ENCODE results near the gene PRKACA. TPM values are rescaled to one million over a fixed set of nuclear protein-coding genes. Genes with fewer than 3 reads are reported as not detected.

The PRKACA gene
- 10 to 100 TPM; 34.7 to 66.1 (median 44.1) TPM for polyA plus RNA-seq
- long read RNA-seq, donor 1 = 0 reads
- long read RNA-seq, donor 2, partial matches to known transcripts = 40 of 46 reads
- long read RNA-seq, donor 2, other reads (novel, unspliced or antisense) = 0 of 46 reads
- long read RNA-seq, donor 3, transcript PRKACA-201 (10 exons, 2,677 nt) = major isoform, 8 of 10 reads
- long read RNA-seq, donor 3, partial matches to known transcripts = 0 of 10 reads
- long read RNA-seq, donor 3, other reads (novel, unspliced or antisense) = 0 of 10 reads
- long read RNA-seq, donor 4 = 0 reads
- long read RNA-seq, donor 5, partial matches to known transcripts = 0 of 3 reads
- long read RNA-seq, donor 5, other reads (novel, unspliced or antisense) = 0 of 3 reads
- long read RNA-seq, donor 6, transcript PRKACA-201 (10 exons, 2,677 nt) = major isoform, 7 of 10 reads
- long read RNA-seq, donor 6, partial matches to known transcripts = 0 of 10 reads
- long read RNA-seq, donor 6, other reads (novel, unspliced or antisense) = 0 of 10 reads
- long read RNA-seq, donor 7, transcript PRKACA-201 (10 exons, 2,677 nt) = major isoform, 68 of 70 reads
- long read RNA-seq, donor 7, partial matches to known transcripts = 0 of 70 reads
- long read RNA-seq, donor 7, other reads (novel, unspliced or antisense) = 0 of 70 reads
- long read RNA-seq, donor 8, partial matches to known transcripts = 0 of 3 reads
- long read RNA-seq, donor 8, other reads (novel, unspliced or antisense) = 0 of 3 reads
- long read RNA-seq, donor 9, transcript PRKACA-201 (10 exons, 2,677 nt) = major isoform, 5 of 5 reads
- long read RNA-seq, donor 9, partial matches to known transcripts = 0 of 5 reads
- long read RNA-seq, donor 9, other reads (novel, unspliced or antisense) = 0 of 5 reads
- long read RNA-seq, donor 10, transcript PRKACA-201 (10 exons, 2,677 nt) = major isoform, 24 of 25 reads
- long read RNA-seq, donor 10, partial matches to known transcripts = 0 of 25 reads
- long read RNA-seq, donor 10, other reads (novel, unspliced or antisense) = 0 of 25 reads

- peak; percentile 99 for DNase-seq
- FAIRE-seq = no peak
- Histone ChIP-seq H3K4me3 (ENCODE audit: low read depth in 1 of 3, low read length in 3 of 3) (peak within 1 kb of the TSS; percentile 87 to 93 (median 92)), H3K27me3 (ENCODE audit: control insufficient read depth in 3 of 3, insufficient read depth in 3 of 3, low read length in 3 of 3) (no peaks in the 10 kb centered on the region), H3K36me3 (ENCODE audit: control insufficient read depth in 3 of 3, insufficient read depth in 2 of 3, low read depth in 1 of 3, low read length in 3 of 3) (peaks cover 0 to 16% (median 0%) of the 10 kb centered on the region in 3 donors), H3K27ac (ENCODE audit: low read depth in 1 of 3, low read length in 2 of 3) (peak within 1 kb of the TSS; percentile 98 to 99 (median 98)), H3K4me1 (ENCODE audit: control insufficient read depth in 3 of 3, insufficient read depth in 2 of 3, low read depth in 1 of 3, low read length in 2 of 3) (peaks cover 2 to 36% (median 19%) of the 10 kb centered on the region in 3 donors), H3K9me3 (ENCODE audit: control insufficient read depth in 2 of 2, insufficient read depth in 1 of 2, low read depth in 1 of 2, low read length in 1 of 2) (no peaks in the 10 kb centered on the region)
- 0% methylated on average over 34 to 67 of the region's 67 CpGs for WGBS, 3 donors
These were observed at the start of gene PRKACA for GRCh38 chr19:14117668-14118164. PRKACA (minus strand) TSS chr19:14117762; CDS start chr19:14117547, 215 bp downstream.

- H3K4me1 ChIP-seq (ENCODE audit: control insufficient read depth in 3 of 3, insufficient read depth in 2 of 3, low read depth in 1 of 3, low read length in 2 of 3) = peaks cover 0 to 10% (median 0%) of the 10 kb centered on the region in 3 donors
- H3K9me3 ChIP-seq (ENCODE audit: control insufficient read depth in 2 of 2, insufficient read depth in 1 of 2, low read depth in 1 of 2, low read length in 1 of 2) = no peaks in the 10 kb centered on the region
- H3K4me3 ChIP-seq (ENCODE audit: low read depth in 1 of 3, low read length in 3 of 3) = no peak overlapping the region
- WGBS, 3 donors = 40 to 74% (median 68%) methylated on average over 11 to 12 of the region's 12 CpGs
- H3K27me3 ChIP-seq (ENCODE audit: control insufficient read depth in 3 of 3, insufficient read depth in 3 of 3, low read length in 3 of 3) = no peaks in the 10 kb centered on the region
- DNase-seq (no peak), FAIRE-seq (no peak)
- H3K36me3 ChIP-seq (ENCODE audit: control insufficient read depth in 3 of 3, insufficient read depth in 2 of 3, low read depth in 1 of 3, low read length in 3 of 3) = peaks cover 2 to 70% (median 3%) of the 10 kb centered on the region in 3 donors
- no peak overlapping the region for H3K27ac ChIP-seq (ENCODE audit: low read depth in 1 of 3, low read length in 2 of 3)
These were observed 49.5 kb upstream of the PRKACA start for GRCh38 chr19:14166999-14167575.

- Histone ChIP-seq H3K36me3 (ENCODE audit: control insufficient read depth in 3 of 3, insufficient read depth in 2 of 3, low read depth in 1 of 3, low read length in 3 of 3) (peaks cover 0 to 71% (median 2%) of the 10 kb centered on the region in 3 donors), H3K9me3 (ENCODE audit: control insufficient read depth in 2 of 2, insufficient read depth in 1 of 2, low read depth in 1 of 2, low read length in 1 of 2) (no peaks in the 10 kb centered on the region), H3K4me3 (ENCODE audit: low read depth in 1 of 3, low read length in 3 of 3) (no peak overlapping the region), H3K27ac (ENCODE audit: low read depth in 1 of 3, low read length in 2 of 3) (peak overlapping the region in 1 of 3 donors; percentile 23), H3K27me3 (ENCODE audit: control insufficient read depth in 3 of 3, insufficient read depth in 3 of 3, low read length in 3 of 3) (no peaks in the 10 kb centered on the region), H3K4me1 (ENCODE audit: control insufficient read depth in 3 of 3, insufficient read depth in 2 of 3, low read depth in 1 of 3, low read length in 2 of 3) (peaks cover 0 to 10% (median 0%) of the 10 kb centered on the region in 3 donors)
- WGBS, 3 donors = 60 to 83% (median 63%) methylated on average over 20 of the region's 20 CpGs
- FAIRE-seq (no peak), DNase-seq (no peak)
These were observed 48.6 kb upstream of the PRKACA start for GRCh38 chr19:14165990-14166830.

GRCh38 chr19:14164724-14165493 lies 47.3 kb upstream of the PRKACA start:
- WGBS, 3 donors = 78 to 86% (median 85%) methylated on average over 15 to 16 of the region's 16 CpGs
- Histone ChIP-seq H3K4me3 (ENCODE audit: low read depth in 1 of 3, low read length in 3 of 3) (no peak overlapping the region), H3K4me1 (ENCODE audit: control insufficient read depth in 3 of 3, insufficient read depth in 2 of 3, low read depth in 1 of 3, low read length in 2 of 3) (peaks cover 0 to 10% (median 0%) of the 10 kb centered on the region in 3 donors), H3K27ac (ENCODE audit: low read depth in 1 of 3, low read length in 2 of 3) (no peak overlapping the region), H3K36me3 (ENCODE audit: control insufficient read depth in 3 of 3, insufficient read depth in 2 of 3, low read depth in 1 of 3, low read length in 3 of 3) (peaks cover 0 to 71% (median 2%) of the 10 kb centered on the region in 3 donors), H3K27me3 (ENCODE audit: control insufficient read depth in 3 of 3, insufficient read depth in 3 of 3, low read length in 3 of 3) (no peaks in the 10 kb centered on the region), H3K9me3 (ENCODE audit: control insufficient read depth in 2 of 2, insufficient read depth in 1 of 2, low read depth in 1 of 2, low read length in 1 of 2) (no peaks in the 10 kb centered on the region)
- no peak for DNase-seq
- no peak for FAIRE-seq

GRCh38 chr19:14164082-14164481 lies 46.5 kb upstream of the PRKACA start:
- H3K27ac ChIP-seq (ENCODE audit: low read depth in 1 of 3, low read length in 2 of 3) = no peak overlapping the region
- peaks cover 0 to 10% (median 0%) of the 10 kb centered on the region in 3 donors for H3K4me1 ChIP-seq (ENCODE audit: control insufficient read depth in 3 of 3, insufficient read depth in 2 of 3, low read depth in 1 of 3, low read length in 2 of 3)
- no peaks in the 10 kb centered on the region for H3K9me3 ChIP-seq (ENCODE audit: control insufficient read depth in 2 of 2, insufficient read depth in 1 of 2, low read depth in 1 of 2, low read length in 1 of 2)
- FAIRE-seq (no peak), DNase-seq (no peak)
- WGBS, 3 donors = 76 to 83% (median 78%) methylated on average over 8 to 11 of the region's 11 CpGs
- peaks cover 0 to 71% (median 2%) of the 10 kb centered on the region in 3 donors for H3K36me3 ChIP-seq (ENCODE audit: control insufficient read depth in 3 of 3, insufficient read depth in 2 of 3, low read depth in 1 of 3, low read length in 3 of 3)
- no peaks in the 10 kb centered on the region for H3K27me3 ChIP-seq (ENCODE audit: control insufficient read depth in 3 of 3, insufficient read depth in 3 of 3, low read length in 3 of 3)
- no peak overlapping the region for H3K4me3 ChIP-seq (ENCODE audit: low read depth in 1 of 3, low read length in 3 of 3)

GRCh38 chr19:14162871-14163297 lies 45.3 kb upstream of the PRKACA start:
- H3K4me1 ChIP-seq (ENCODE audit: control insufficient read depth in 3 of 3, insufficient read depth in 2 of 3, low read depth in 1 of 3, low read length in 2 of 3) = peaks cover 0 to 7% (median 0%) of the 10 kb centered on the region in 3 donors
- H3K4me3 ChIP-seq (ENCODE audit: low read depth in 1 of 3, low read length in 3 of 3) = no peak overlapping the region
- DNase-seq (no peak), FAIRE-seq (no peak)
- H3K27me3 ChIP-seq (ENCODE audit: control insufficient read depth in 3 of 3, insufficient read depth in 3 of 3, low read length in 3 of 3) = no peaks in the 10 kb centered on the region
- no peak overlapping the region for H3K27ac ChIP-seq (ENCODE audit: low read depth in 1 of 3, low read length in 2 of 3)
- no peaks in the 10 kb centered on the region for H3K9me3 ChIP-seq (ENCODE audit: control insufficient read depth in 2 of 2, insufficient read depth in 1 of 2, low read depth in 1 of 2, low read length in 1 of 2)
- 97 to 98% (median 97%) methylated on average over 38 of the region's 38 CpGs for WGBS, 3 donors
- H3K36me3 ChIP-seq (ENCODE audit: control insufficient read depth in 3 of 3, insufficient read depth in 2 of 3, low read depth in 1 of 3, low read length in 3 of 3) = peaks cover 2 to 72% (median 4%) of the 10 kb centered on the region in 3 donors

- WGBS, 3 donors = 90 to 92% (median 90%) methylated on average over 12 to 19 of the region's 19 CpGs
- peaks cover 8 to 81% (median 11%) of the 10 kb centered on the region in 3 donors for H3K36me3 ChIP-seq (ENCODE audit: control insufficient read depth in 3 of 3, insufficient read depth in 2 of 3, low read depth in 1 of 3, low read length in 3 of 3)
- no peak for FAIRE-seq
- H3K4me1 ChIP-seq (ENCODE audit: control insufficient read depth in 3 of 3, insufficient read depth in 2 of 3, low read depth in 1 of 3, low read length in 2 of 3) = no peaks in the 10 kb centered on the region
- no peak overlapping the region for H3K4me3 ChIP-seq (ENCODE audit: low read depth in 1 of 3, low read length in 3 of 3)
- no peak overlapping the region for H3K27ac ChIP-seq (ENCODE audit: low read depth in 1 of 3, low read length in 2 of 3)
- H3K27me3 ChIP-seq (ENCODE audit: control insufficient read depth in 3 of 3, insufficient read depth in 3 of 3, low read length in 3 of 3) = no peaks in the 10 kb centered on the region
- H3K9me3 ChIP-seq (ENCODE audit: control insufficient read depth in 2 of 2, insufficient read depth in 1 of 2, low read depth in 1 of 2, low read length in 1 of 2) = no peaks in the 10 kb centered on the region
- DNase-seq = no peak
These were observed 43.7 kb upstream of the PRKACA start for GRCh38 chr19:14161305-14161704.
